ENCODE data around the gene LRRN2. TPM values are rescaled to one million over a fixed set of nuclear protein-coding genes. Genes with fewer than 3 reads are reported as not detected.

LRRN2 gene
- total RNA-seq, 1 donor = under 0.01 TPM

DNA sequence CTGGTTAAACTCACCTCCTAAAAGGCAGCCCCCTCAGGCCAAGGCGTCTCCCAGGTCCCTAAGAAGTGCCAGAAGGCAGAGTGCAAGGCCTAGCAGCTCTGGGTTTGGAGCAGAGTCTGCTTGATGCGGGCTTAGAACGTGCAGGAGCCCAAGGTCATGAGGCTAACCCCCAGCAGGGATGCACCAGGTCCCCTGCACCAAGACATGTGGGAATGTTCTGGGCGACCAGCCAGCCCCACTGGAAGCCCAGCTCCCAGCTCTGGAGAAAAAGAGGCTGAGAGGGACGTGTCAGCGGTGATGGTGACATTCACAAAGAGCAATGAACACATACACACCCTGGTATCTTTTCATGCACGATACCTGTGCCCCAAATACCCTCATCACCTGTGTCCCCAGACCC, 5.1 kb downstream of the LRRN2 start:
- TF ChIP-seq, protein P1, sequence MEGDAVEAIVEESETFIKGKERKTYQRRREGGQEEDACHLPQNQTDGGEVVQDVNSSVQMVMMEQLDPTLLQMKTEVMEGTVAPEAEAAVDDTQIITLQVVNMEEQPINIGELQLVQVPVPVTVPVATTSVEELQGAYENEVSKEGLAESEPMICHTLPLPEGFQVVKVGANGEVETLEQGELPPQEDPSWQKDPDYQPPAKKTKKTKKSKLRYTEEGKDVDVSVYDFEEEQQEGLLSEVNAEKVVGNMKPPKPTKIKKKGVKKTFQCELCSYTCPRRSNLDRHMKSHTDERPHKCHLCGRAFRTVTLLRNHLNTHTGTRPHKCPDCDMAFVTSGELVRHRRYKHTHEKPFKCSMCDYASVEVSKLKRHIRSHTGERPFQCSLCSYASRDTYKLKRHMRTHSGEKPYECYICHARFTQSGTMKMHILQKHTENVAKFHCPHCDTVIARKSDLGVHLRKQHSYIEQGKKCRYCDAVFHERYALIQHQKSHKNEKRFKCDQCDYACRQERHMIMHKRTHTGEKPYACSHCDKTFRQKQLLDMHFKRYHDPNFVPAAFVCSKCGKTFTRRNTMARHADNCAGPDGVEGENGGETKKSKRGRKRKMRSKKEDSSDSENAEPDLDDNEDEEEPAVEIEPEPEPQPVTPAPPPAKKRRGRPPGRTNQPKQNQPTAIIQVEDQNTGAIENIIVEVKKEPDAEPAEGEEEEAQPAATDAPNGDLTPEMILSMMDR (IDR thresholded peaks at IDR 0.05; ENCODE audit: insufficient read depth, low read depth, low read length) = no peak
- no peak overlapping the region for H3K4me3 ChIP-seq (ENCODE audit: low read depth, low read length)
- DNase-seq (ENCODE audit: low read depth) = no peak

DNA sequence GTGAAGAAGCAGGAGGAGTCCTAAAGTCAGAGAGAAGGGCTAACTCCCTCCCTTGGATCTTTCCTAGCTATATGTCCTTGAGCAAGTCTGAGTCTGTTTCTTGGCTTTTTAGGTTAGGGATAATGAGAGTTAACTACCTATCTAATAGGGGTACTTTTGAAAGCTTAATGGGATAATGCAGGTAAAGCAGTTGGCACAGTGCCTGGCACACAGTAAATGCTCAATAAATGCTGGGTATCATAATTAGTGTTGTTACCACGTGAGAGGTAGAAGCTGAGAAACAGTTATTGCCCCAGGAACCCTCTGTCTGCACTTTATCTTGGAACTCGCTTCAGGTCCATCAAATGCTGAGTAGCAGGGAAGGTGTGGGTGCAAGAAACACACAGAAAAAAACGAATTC, 5.5 kb downstream of the LRRN2 start:
- DNase-seq (ENCODE audit: low read depth) = no peak
- TF ChIP-seq, protein P1 (IDR thresholded peaks at IDR 0.05; ENCODE audit: insufficient read depth, low read depth, low read length) = no peak
- no peak overlapping the region for H3K4me3 ChIP-seq (ENCODE audit: low read depth, low read length)

DNA sequence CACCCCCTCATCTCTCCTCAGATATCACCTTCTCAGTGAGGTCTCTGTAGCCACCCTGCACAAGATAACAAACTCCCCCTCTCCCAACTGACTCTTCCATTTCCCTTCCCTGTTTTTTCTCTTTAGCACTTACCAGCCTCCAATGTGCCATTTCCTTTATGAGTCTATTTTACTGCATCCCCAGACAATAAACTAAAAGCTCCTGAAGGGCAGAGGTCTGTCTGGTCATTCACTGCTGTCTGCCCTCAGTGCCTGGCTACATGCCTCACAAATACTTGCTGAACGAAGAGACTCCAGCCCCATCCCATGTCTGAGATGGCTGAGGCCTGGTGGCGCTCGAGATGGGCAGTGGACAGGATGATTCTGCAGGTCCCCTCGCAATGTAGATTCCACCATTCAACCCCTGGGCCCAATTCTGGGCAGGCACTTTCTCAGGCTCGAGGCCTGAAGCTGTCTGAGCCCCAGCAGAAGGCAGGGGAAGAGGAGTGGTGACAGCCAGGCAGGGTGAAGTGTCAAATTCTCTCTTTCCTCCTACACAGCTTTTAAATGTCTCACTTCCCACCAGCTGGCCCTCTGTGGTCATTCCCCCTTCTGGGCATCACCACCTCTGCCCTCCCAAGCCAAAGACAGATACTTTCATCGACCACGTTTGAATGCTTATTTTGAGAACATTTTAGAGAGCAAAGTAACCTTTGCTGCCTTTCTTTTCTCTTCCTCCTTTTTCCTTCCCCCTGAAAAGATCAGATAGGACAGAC, 6.6 kb downstream of the LRRN2 start:
- TF ChIP-seq, protein P1 (IDR thresholded peaks at IDR 0.05; ENCODE audit: insufficient read depth, low read depth, low read length) = no peak
- DNase-seq (ENCODE audit: low read depth) = no peak
- no peak overlapping the region for H3K4me3 ChIP-seq (ENCODE audit: low read depth, low read length)

DNA sequence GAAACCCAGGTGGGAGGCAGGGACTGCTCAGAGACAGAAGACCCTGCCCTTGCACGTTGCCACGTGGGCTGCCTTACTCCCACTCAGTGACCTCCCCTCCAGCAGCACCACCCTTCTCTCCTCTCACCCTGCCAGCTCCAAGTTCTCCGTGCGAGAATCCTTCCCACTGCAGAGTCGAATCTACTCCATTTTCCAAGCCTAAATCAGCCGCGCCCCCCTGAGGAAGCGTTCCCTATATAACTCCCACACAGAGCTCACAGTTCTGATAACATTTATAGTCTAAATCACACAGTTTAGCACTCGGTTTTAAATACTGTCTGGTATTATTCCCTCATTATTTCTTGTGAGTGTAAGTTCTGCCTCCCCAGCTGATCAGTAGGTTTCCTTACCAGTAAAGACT, 7.7 kb downstream of the LRRN2 start:
- no peak overlapping the region for H3K4me3 ChIP-seq (ENCODE audit: low read depth, low read length)
- DNase-seq (ENCODE audit: low read depth) = no peak
- TF ChIP-seq, protein P1 (IDR thresholded peaks at IDR 0.05; ENCODE audit: insufficient read depth, low read depth, low read length) = no peak

DNA sequence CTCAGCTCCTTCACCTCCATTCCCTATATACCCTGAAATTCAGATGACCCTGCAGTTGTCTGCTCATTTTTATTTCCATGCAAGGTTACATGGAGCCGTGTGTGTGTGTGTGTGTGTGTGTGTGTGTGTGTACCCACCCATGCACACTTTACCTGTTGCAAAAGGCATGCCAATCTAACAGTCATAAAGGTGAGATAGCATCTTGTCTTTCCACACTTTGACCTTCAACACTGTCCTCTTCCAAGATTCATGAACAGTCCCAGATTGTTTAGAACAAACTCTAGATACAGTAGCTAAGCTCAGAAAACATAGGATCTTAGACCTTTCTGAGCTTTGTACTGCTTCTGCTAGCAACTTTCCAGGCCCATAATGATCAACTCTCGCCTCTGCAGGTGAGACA, 9.5 kb downstream of the LRRN2 start:
- TF ChIP-seq, protein P1 (IDR thresholded peaks at IDR 0.05; ENCODE audit: insufficient read depth, low read depth, low read length) = no peak
- no peak for DNase-seq (ENCODE audit: low read depth)
- no peak overlapping the region for H3K4me3 ChIP-seq (ENCODE audit: low read depth, low read length)

DNA sequence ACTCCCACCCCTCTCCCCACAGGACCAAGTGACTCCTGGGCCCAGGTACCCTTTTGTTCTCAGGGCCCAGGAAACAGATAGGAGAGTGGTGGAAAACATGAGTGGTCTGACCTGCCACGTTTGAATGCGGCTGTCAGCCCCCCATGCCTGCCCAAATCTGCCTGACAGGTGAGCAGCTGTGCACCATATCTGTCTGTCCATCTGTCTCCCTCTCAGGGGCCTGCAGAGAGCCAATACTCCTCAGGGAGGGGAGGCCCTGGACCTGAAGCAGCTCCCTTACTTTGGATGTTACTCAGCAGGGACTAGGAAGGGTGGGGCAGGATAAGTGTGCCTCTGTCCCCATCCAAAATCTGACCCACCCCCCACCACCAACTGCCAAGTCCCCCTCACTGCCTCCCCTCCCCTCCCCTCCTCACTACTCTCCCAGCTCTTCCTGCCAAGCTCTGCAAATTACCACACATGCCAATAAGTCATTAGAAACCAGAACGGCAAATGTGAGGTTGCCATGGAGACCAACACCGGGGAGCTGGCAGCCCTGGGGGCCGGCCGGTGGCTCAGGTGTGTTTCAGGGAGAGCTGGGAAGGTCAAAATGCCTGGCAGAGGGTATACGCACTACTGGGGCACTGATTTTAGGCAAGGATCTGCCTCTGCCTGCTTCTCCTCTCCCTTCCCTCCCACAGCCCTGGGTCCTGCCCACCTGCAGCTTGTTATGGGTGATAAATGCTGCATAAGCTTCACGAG, 11.5 kb downstream of the LRRN2 start:
- DNase-seq (ENCODE audit: low read depth) = no peak
- H3K4me3 ChIP-seq (ENCODE audit: low read depth, low read length) = no peak overlapping the region
- TF ChIP-seq, protein P1 (IDR thresholded peaks at IDR 0.05; ENCODE audit: insufficient read depth, low read depth, low read length) = no peak
